Breast epithelium (tissue), 4 donors: ENCODE measurements around the gene METRN. TPM values are rescaled to one million over a fixed set of nuclear protein-coding genes. Genes with fewer than 3 reads are reported as not detected.

Experiments used
- DNase-seq, 2 donors: peaks; one replicate each; pipeline ENCODE4 v3.0.0-alpha.2; 2019; ENCODE audit warnings: low spot score in 2 of 2
- H3K27ac ChIP-seq, 2 donors: fragments of 200-600 bp; sonication (generic) in 1 of 2; one replicate each; pipeline ENCODE4 v1.5.1; 2016 to 2019; ENCODE audit warnings: mild to moderate bottlenecking in 1 of 2
- H3K27me3 ChIP-seq, 2 donors: fragments of 200-600 bp; sonication (generic) in 1 of 2; one replicate each; pipeline versions ENCODE4 v1.5.1 to v1.6.0; 2017 to 2019; ENCODE audit warnings: control low read depth in 1 of 2, mild to moderate bottlenecking in 1 of 2
- H3K36me3 ChIP-seq: fragments of 200-600 bp; one replicate; pipeline ENCODE4 v1.5.1; 2019
- H3K4me1 ChIP-seq, 2 donors: fragments of 200-600 bp; sonication (generic); one replicate each; pipeline ENCODE4 v1.5.1; 2016 to 2019; ENCODE audit warnings: control low read depth in 1 of 2
- H3K4me3 ChIP-seq, 3 donors: fragments of 200-600 bp; sonication (generic); 1 replicate in 2 of 3; 2 replicates in 1 of 3; pipeline ENCODE4 v1.5.1; 2016 to 2019; ENCODE audit warnings: mild to moderate bottlenecking in 3 of 3, moderate library complexity in 2 of 3
- H3K9me3 ChIP-seq, 2 donors: fragments of 200-600 bp; sonication (generic) in 1 of 2; one replicate each; pipeline ENCODE4 v1.5.1; 2016 to 2019; ENCODE audit warnings: control low read depth in 1 of 2
- CTCF ChIP-seq, 3 donors: fragments of 450-650 bp; IDR thresholded peaks; one replicate each; pipeline ENCODE4 v1.5.1; 2016 to 2017; ENCODE audit warnings: antibody characterized with exemption in 3 of 3, mild to moderate bottlenecking in 3 of 3, moderate library complexity in 3 of 3
- POLR2A ChIP-seq: fragments of 450-650 bp; IDR thresholded peaks from one replicate; pipeline ENCODE4 v1.6.1; 2016; ENCODE audit warnings: antibody characterized with exemption, mild to moderate bottlenecking, moderate library complexity
- POLR2AphosphoS5 ChIP-seq, 3 donors: sonication (generic); formaldehyde crosslinking; IDR thresholded peaks; one replicate each; pipeline ENCODE4 v1.6.1; 2017; ENCODE audit warnings: antibody characterized with exemption in 3 of 3
- intact Hi-C: fragments of 100-400 bp; cut with DNase I; formaldehyde crosslinking; loops from one replicate; pipeline ENCODE4 v1.15.1; 2023; ENCODE audit warnings: low total_unique reads
- total RNA-seq, 3 donors: library from RNA; depleted of rRNA; stranded (reverse); fragments of >200 nt; gene quantifications; one replicate each; pipeline ENCODE4 v1.1.0, GENCODE V29; 2016

The METRN gene
- total RNA-seq, 3 donors from 2014 or later, result 23.6 to 30.2 (median 24.3) TPM

- Histone ChIP-seq H3K9me3 (no peaks in the 10 kb centered on the region), H3K27me3 (peaks cover 0 to 38% of the 10 kb centered on the region in 2 donors), H3K4me3 (no peak overlapping the region), H3K36me3 (no peaks in the 10 kb centered on the region), H3K4me1 (no peaks in the 10 kb centered on the region), H3K27ac (no peak overlapping the region)
- no peak for DNase-seq
- TF ChIP-seq POLR2A (no peak), CTCF (IDR thresholded peaks at IDR 0.05) (no peak), POLR2AphosphoS5 (IDR thresholded peaks at IDR 0.05) (no peak)
- intact Hi-C loops, result no loop called here
These were observed 47.8 kb downstream of the METRN start for GRCh38 chr16:762595-763268.

GRCh38 chr16:763369-764183, 48.7 kb downstream of the METRN start:
- Histone ChIP-seq H3K27ac (no peak overlapping the region), H3K27me3 (peaks cover 0 to 45% of the 10 kb centered on the region in 2 donors), H3K4me3 (no peak overlapping the region), H3K9me3 (no peaks in the 10 kb centered on the region), H3K36me3 (no peaks in the 10 kb centered on the region), H3K4me1 (no peaks in the 10 kb centered on the region)
- intact Hi-C loops, result no loop called here
- no peak for TF ChIP-seq POLR2A
- TF ChIP-seq CTCF (IDR thresholded peaks at IDR 0.05), result no peak
- TF ChIP-seq POLR2AphosphoS5 (IDR thresholded peaks at IDR 0.05), result no peak
- DNase-seq, result no peak

GRCh38 chr16:764184-764750, 49.3 kb downstream of the METRN start:
- no peak for TF ChIP-seq CTCF (IDR thresholded peaks at IDR 0.05)
- Histone ChIP-seq H3K36me3 (no peaks in the 10 kb centered on the region), H3K27me3 (peaks cover 0 to 52% of the 10 kb centered on the region in 2 donors), H3K4me3 (no peak overlapping the region), H3K27ac (no peak overlapping the region), H3K9me3 (no peaks in the 10 kb centered on the region), H3K4me1 (no peaks in the 10 kb centered on the region)
- no peak for DNase-seq
- intact Hi-C loops, result no loop called here

DNA sequence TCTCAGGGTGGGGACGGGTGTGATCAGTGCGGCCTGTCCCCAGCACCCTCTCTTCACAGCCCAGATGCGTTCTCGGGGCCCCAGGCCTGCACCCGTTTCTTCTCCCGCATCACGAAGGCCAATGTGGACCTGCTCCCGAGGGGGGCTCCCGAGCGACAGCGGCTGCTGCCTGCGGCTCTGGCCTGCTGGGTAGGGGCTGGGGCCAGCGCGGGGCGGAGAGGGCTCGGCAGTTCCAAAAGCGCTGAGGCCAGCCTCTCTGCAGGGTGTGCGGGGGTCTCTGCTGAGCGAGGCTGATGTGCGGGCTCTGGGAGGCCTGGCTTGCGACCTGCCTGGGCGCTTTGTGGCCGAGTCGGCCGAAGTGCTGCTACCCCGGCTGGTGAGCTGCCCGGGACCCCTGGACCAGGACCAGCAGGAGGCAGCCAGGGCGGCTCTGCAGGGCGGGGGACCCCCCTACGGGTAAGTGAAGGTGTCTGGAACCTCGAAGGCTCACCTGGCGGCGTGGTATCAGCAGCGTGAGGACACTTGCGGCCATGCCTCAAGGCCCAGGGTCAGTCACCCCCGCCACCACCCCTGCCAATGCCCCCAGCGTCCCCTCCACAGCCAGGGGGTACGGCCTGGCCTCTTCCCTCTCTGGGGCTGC, 50.0 kb downstream of the METRN start:
- H3K27ac ChIP-seq, result no peak overlapping the region
- no peak for TF ChIP-seq CTCF (IDR thresholded peaks at IDR 0.05)
- no peak for TF ChIP-seq POLR2AphosphoS5 (IDR thresholded peaks at IDR 0.05)
- TF ChIP-seq POLR2A, result no peak
- no peak overlapping the region for H3K4me3 ChIP-seq
- no peaks in the 10 kb centered on the region for H3K9me3 ChIP-seq
- no peak for DNase-seq
- peaks cover 1 to 58% of the 10 kb centered on the region in 2 donors for H3K27me3 ChIP-seq
- no peaks in the 10 kb centered on the region for H3K4me1 ChIP-seq
- no peaks in the 10 kb centered on the region for H3K36me3 ChIP-seq
- intact Hi-C loops, result no loop called here
